Astrocyte (in vitro differentiated cells and primary cell): ENCODE data around the gene LDHD.

ENCODE experiments used
- CTCF ChIP-seq: IDR thresholded peaks from 2 replicates; pipeline ENCODE4 v1.5.1; 2011; ENCODE audit warnings: low read depth, mild to moderate bottlenecking, inconsistent platforms, low read length, moderate library complexity; ENCODE audit not compliant: insufficient read depth
- EZH2 ChIP-seq: IDR thresholded peaks from 2 replicates; pipeline ENCODE4 v1.6.1; 2012; ENCODE audit warnings: mild to moderate bottlenecking, low read length, inconsistent platforms; ENCODE audit not compliant: insufficient read depth

DNA sequence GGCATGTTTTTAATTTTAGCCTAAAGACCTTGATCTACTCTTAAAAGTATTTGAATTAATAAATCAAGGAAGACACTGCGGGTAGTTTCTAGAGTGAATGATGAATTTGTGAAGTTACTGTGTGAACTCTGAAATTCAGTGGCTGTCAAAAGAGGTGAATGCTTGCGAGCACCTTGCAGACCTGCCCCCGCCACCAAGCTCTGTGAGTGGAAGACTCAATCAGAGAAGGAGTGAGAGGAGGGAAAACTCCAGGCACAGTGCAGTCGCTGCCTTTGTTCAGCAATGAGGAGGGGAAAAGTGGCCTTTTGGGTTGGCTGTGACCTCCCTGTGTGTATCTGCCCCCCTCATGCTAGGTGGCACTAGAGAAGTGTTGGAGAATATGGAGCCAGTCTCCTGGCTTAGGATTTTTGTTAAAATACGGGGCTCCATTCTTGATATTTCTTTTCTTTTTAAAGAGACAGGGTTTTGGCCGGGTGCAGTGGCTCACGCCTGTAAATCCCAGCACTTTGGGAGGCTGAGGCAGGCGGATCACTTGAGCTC is 53.0 kb downstream of the LDHD start:
- TF ChIP-seq CTCF, result no peak
- no peak for TF ChIP-seq EZH2
